ENCODE data around the gene NUMA1.

DNA sequence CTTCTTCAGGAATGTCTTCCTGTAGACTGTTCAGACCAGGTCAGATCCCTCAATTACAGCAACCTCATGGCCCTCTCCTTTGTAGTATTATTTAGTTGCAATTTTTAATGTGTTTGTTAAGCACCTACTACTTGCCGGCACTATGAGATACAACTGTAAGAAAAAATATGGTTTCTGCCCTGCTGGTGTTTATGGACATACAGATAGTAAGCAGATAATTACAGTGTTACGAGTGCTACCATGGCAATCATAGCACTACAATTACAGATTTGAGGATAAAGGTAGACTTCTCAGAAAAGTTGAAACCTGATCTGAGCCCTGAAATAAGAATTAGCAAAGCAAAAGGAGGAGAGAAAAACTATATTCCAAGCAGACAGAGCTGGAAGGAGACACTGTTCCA is 3.1 kb upstream of the NUMA1 start:
- TF ChIP-seq NANOG (IDR thresholded peaks at IDR 0.05; ENCODE audit: borderline replicate concordance) (no peak), EZH2 (IDR thresholded peaks at IDR 0.05; ENCODE audit: low read depth, unreplicated experiment) (no peak), POLR2AphosphoS5 (IDR thresholded peaks at IDR 0.05; ENCODE audit: low read depth) (no peak), CREB1 (CRISPR knock-in tag; IDR thresholded peaks at IDR 0.05; ENCODE audit: low read depth) (no peak), ZNF331 (CRISPR knock-in tag; IDR thresholded peaks at IDR 0.05; ENCODE audit: low read depth) (no peak)
- TF ChIP-seq, protein P1, sequence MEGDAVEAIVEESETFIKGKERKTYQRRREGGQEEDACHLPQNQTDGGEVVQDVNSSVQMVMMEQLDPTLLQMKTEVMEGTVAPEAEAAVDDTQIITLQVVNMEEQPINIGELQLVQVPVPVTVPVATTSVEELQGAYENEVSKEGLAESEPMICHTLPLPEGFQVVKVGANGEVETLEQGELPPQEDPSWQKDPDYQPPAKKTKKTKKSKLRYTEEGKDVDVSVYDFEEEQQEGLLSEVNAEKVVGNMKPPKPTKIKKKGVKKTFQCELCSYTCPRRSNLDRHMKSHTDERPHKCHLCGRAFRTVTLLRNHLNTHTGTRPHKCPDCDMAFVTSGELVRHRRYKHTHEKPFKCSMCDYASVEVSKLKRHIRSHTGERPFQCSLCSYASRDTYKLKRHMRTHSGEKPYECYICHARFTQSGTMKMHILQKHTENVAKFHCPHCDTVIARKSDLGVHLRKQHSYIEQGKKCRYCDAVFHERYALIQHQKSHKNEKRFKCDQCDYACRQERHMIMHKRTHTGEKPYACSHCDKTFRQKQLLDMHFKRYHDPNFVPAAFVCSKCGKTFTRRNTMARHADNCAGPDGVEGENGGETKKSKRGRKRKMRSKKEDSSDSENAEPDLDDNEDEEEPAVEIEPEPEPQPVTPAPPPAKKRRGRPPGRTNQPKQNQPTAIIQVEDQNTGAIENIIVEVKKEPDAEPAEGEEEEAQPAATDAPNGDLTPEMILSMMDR (conservative IDR thresholded peaks at IDR 0.05; ENCODE audit: low read depth in 2 of 2), result no peak
- TF ChIP-seq, protein P2, sequence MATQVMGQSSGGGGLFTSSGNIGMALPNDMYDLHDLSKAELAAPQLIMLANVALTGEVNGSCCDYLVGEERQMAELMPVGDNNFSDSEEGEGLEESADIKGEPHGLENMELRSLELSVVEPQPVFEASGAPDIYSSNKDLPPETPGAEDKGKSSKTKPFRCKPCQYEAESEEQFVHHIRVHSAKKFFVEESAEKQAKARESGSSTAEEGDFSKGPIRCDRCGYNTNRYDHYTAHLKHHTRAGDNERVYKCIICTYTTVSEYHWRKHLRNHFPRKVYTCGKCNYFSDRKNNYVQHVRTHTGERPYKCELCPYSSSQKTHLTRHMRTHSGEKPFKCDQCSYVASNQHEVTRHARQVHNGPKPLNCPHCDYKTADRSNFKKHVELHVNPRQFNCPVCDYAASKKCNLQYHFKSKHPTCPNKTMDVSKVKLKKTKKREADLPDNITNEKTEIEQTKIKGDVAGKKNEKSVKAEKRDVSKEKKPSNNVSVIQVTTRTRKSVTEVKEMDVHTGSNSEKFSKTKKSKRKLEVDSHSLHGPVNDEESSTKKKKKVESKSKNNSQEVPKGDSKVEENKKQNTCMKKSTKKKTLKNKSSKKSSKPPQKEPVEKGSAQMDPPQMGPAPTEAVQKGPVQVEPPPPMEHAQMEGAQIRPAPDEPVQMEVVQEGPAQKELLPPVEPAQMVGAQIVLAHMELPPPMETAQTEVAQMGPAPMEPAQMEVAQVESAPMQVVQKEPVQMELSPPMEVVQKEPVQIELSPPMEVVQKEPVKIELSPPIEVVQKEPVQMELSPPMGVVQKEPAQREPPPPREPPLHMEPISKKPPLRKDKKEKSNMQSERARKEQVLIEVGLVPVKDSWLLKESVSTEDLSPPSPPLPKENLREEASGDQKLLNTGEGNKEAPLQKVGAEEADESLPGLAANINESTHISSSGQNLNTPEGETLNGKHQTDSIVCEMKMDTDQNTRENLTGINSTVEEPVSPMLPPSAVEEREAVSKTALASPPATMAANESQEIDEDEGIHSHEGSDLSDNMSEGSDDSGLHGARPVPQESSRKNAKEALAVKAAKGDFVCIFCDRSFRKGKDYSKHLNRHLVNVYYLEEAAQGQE (IDR thresholded peaks at IDR 0.05; ENCODE audit: unreplicated experiment), result no peak
